ENCODE results near the gene RAP2B.
"Not testable (repeated sequence)": the region's sequence is repeated elsewhere in the genome, so short reads cannot be mapped to it uniquely, and the experiment has no call there.

RAP2B gene

DNA sequence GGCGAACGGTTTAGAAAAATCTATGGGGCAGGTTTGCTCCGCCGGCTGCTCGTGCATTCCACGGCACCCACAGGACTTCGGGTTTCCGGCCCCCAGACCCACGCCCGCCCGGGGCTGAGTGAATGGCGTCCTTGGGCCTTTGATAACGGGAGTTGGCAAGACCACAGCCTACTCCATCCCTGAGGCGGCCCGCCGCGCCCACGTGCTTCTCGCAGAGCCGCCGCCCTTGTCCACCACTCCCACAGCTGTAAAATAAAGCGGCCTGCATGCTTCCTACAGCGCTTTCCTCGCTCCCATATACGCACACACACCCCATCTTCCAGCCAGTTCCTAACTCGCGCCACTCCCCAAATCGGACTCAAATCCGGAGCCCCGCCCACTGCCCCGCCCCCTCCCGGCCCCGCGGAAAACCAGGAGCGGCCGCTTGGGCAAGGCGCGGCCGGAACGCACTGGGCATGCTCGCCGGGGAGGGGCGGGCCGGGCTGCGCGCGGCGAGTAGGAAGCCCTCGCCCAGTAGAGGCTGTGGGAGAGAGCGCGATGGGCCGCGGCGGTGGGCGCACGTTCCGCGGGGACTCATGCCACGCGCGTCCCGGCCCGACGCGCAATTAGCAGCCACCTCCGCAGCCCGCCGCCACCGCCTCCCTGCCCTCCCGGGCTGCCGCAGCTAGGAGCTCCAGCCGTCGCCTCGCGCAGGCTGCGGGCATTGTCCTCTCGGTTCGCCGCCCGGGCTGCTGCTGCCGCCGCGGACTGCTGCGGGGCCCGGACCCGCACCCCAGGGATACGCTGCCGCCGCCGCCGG lies at the start of gene RAP2B:
RAP2B (plus strand) TSS at position 513 of the 799 bp plus-strand sequence. CDS start 468 bp downstream, outside the sequence.
- peak; percentile 76 for DNase-seq (ENCODE audit: low read depth, low spot score)

DNA sequence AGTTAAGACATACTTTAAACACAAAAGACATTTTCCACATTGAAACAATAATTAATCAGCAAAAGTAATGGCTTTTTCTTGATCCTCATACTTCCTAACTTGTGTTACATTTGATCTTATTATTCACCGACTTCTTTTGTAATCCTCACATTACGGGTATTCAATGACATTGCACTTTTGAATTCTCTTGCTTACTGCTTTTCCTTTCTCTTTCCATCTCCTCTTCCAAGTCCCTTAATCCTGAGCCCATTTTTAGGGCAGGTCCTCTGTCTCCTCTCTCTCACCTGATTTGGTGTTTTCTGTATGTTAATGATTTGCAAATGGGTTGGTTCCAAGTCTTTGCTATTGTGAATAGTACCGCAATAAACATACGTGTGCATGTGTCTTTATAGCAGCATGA lies 48.5 kb upstream of the RAP2B start:
- no peak for DNase-seq (ENCODE audit: low read depth, low spot score)

DNA sequence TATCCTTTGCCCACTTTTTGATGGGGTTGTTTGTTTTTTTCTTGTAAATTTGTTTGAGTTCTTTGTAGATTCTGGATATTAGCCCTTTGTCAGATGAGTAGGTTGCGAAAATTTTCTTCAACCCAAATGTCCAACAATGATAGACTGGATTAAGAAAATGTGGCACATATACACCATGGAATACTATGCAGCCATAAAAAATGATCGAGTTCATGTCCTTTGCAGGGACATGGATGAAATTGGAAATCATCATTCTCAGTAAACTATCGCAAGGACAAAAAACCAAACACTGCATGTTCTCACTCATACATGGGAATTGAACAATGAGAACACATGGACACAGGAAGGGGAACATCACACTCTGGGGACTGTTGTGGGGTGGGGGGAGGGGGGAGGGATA lies 47.8 kb upstream of the RAP2B start:
- DNase-seq (ENCODE audit: low read depth, low spot score), result not testable (repeated sequence)

- no peak for DNase-seq (ENCODE audit: low read depth, low spot score)
Observed at GRCh38 chr3:153115326-153115725, 46.7 kb upstream of the RAP2B start.

- no peak for DNase-seq (ENCODE audit: low read depth, low spot score)
Observed at GRCh38 chr3:153127788-153128187, 34.2 kb upstream of the RAP2B start.

- no peak for DNase-seq (ENCODE audit: low read depth, low spot score)
Observed at GRCh38 chr3:153129426-153129825, 32.6 kb upstream of the RAP2B start.

DNA sequence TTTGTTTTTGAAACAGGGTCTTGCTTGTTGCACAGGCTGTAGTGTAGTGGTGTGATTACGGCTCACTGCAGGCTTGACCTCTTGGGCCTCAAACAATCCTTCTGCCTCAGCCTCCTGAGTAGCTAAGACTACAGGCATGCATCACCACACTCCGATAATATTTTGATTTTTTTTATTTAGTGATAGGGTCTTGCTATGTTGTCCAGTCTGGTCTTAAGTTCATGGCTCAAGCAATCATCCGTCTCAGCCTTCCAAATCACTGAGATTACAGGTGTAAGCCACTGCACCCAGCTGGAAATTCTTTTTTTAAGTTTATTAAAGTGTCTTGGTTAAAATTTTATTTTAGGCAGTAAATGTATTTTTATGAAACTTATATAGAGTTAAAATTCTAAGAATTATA lies 32.2 kb upstream of the RAP2B start:
- DNase-seq (ENCODE audit: low read depth, low spot score), result no peak

DNA sequence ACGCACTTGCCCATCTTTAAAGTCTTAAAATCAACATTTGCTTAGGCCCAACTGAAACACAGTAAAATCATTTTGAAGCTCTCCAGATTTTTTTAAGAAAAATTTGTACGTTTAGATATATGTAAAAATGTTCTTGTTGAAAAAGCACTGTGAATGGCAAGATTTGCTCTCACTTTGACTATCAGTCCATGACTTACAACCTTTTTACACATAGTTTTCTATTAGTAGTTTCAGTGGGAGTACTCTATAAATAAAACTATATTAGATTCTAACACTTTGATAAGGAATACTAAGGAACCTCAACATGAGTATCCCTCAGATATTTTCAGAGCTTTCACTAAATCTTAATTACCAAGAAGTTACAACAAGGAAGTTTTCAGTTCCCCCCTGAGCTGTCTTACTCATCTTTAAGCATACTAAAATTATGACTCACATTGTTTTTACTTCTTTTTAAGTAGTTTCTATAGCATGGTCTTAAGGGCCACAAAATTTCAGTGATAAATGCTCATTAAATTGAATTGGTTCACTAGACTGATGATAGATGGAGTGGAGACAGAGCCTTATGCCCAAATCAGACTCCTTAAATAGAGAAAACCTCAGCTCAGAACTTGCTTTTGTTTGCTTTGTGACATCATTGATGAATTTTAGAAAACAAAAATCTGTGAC lies 31.6 kb upstream of the RAP2B start:
- no peak for DNase-seq (ENCODE audit: low read depth, low spot score)

DNA sequence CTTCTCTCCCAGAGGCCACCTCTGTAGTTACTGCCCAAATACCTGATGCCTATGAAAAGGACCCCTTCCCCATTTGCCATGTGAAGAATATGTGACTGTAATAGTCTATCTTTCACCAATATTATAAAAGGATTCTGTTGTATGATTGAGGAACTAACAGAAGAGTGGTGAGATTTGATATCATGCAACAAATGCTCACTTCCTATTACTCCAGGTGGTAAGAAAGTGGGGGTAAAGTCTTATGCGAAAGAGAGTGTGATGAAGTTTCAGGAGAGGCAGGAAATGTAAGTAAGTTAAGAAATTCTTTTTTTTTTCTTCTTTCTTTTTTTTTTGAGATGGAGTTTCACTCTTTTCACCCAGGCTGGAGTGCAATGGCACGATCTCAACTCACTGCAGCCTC lies 24.4 kb upstream of the RAP2B start:
- no peak for DNase-seq (ENCODE audit: low read depth, low spot score)

DNA sequence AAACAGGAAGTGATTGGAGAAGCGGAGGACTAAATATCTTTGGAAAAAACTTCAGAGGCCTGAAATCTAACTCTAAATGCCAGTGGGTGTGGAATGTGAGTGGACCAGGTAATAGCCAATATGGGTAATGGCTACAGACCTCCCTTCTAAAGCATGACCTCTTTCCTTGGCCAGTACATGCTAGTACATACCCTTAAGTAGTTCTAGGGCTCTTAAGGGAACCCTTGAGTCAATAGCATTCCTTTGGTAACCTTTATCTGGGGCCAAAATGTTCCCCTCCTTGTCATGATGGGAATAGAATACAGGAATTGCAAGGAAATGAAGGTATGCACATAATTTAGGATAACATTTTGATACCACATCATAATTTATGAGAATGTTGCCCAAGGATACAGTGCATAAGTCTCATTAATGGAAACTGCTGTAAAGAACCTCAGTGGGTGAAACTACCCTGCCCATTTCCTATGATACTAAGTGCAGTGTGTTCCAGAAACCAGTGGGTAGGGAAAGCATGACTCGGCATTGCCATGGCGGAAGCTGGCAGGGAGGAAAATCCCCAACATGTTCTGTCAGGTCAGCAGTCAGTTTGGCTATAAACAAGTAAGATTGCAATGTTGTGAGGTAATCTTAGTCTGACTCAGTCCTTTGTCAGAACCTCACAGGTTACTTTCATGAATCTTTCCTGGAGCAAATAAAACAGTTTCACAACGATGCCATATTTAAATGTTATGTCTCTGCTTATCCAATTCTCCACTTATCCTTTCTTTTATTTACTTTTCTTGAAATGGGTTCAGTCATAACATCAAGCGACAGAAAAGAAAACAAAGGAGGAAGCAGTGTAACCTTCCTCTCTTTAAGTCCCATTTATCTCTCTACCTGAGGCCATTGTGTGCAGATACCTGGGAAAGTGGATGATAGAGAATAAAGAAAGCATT lies 23.5 kb upstream of the RAP2B start:
- DNase-seq (ENCODE audit: low read depth, low spot score), result no peak

GRCh38 chr3:153142961-153143360 lies 19.1 kb upstream of the RAP2B start:
- no peak for DNase-seq (ENCODE audit: low read depth, low spot score)

DNA sequence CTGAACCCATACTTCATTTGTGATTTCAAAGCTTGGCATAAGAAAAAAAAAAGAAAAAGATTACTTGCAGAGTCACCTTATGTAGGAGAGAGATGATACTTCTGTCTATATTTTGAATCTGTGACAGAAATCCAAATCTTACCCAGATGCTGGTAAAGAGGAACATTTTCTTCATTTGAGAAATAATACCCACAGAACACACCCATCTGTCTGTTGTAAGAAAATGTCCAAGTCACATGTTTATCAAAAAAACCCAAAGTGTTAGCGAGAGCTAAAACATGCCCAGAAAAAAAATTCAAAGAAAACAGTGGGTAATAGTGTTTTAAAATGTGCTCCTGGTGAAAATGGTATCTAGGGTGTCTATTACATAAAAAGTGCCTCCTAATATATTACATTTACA lies 18.0 kb upstream of the RAP2B start:
- DNase-seq (ENCODE audit: low read depth, low spot score), result no peak

DNA sequence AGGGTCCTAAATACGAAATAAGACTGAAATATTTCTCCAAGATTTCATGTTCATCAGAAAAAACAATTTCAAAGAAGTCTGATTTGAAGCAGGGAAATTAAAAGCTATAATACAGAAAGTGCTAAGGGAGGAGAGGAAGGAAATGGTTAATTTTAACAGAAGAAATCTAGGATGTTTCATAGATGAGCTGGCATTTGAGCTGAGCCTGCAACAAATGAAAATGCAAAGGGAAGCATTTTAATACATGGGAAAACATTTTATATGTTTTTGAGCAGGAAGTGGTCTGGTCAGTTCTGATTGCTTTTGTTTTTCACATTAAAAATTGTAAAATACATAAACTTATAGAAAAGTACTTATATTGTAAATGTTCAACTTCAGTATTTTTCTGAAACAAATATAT lies 17.2 kb upstream of the RAP2B start:
- DNase-seq (ENCODE audit: low read depth, low spot score), result no peak

DNA sequence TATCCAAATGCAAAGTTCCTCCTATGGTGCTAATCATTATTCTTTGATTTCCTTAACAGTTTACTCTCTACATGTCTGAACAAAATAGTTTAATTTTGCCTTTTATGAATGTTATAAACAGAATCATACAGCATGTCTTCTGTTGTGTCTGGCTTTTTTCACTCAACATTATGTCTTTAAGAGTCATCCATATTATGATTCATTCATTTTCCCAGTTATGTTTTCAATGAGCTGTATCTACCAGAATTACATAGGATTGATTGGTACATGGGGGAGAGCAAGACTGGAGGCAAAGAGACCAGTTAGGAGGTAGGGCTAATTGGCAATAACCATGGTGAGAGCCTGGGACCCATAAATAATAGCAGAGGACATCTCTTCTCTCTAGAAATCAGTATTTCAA lies 16.6 kb upstream of the RAP2B start:
- no peak for DNase-seq (ENCODE audit: low read depth, low spot score)

- no peak for DNase-seq (ENCODE audit: low read depth, low spot score)
Observed at GRCh38 chr3:153146191-153147053, 15.6 kb upstream of the RAP2B start.

DNA sequence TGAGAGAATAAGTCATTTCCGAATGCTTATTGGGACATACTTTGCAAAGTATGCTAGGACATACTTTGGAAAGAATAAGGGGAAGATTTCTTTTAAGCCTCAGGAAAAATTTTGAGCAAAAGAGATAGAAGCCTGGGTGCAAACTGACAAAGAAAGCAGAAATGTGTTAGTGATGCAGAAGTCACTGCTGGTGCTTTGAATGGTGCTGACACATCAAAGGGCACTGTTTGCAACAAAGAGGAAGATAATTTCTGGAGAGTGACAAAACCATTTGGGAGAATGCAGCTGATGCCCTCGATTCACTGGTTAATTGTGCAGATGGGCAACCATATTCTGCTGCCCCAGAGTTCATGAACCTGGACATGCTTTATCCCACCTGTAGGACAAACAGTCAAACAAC lies 11.0 kb upstream of the RAP2B start:
- no peak for DNase-seq (ENCODE audit: low read depth, low spot score)

DNA sequence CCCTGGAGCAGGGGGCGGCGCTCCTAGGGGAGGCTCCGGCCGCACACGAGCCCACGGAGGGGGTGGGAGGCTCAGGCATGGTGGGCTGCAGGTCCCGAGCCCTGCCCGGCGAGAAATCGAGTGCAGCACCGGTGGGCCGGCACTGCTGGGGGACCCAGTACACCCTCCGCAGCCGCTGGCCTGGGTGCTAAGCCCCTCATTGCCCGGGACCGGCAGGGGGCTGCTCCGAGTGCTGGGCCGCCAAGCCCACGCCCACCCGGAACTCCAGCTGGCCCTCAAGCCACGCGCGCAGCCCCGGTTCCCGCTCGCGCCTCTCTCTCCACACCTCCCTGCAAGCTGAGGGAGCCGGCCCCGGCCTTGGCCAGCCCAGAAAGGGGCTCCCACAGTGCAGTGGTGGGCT lies 6.2 kb upstream of the RAP2B start:
- not testable (repeated sequence) for DNase-seq (ENCODE audit: low read depth, low spot score)

GRCh38 chr3:153158189-153158588 lies 3.8 kb upstream of the RAP2B start:
- no peak for DNase-seq (ENCODE audit: low read depth, low spot score)

DNA sequence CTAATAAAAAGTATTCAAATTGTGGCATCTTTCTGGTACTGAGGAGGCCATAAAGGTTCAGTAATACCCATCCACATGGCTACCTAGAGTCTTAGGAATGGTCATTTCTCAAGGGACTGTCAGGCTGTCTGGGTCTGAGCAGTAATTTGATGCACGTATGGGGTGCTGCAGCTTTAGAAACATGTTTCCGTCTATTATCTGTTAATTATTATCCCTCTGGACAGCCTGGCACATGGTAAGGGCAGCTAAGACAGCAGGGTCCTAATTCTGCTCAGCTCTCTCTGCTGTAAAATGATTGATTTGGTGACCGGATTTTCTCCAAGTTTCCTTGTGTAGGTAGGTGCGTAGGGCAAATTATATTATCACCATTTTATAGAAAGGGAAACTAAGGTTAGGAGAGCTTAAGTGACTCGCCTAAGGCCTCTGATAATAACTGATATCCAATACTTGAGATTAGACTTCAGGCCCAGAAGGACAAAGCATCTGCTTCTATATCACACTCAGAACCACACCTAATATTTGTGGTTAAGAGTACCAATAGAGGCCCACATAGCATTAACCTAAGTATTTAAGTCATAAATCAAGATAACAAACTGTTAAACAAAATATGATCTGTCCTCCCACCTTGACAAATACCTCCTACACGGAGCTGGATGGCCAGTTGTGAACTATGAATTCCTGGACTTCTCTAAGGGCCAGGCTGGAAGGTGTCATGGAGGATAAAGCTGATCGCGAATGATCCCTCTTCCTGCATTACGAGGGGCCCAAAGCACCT lies 2.9 kb upstream of the RAP2B start:
- no peak for DNase-seq (ENCODE audit: low read depth, low spot score)

DNA sequence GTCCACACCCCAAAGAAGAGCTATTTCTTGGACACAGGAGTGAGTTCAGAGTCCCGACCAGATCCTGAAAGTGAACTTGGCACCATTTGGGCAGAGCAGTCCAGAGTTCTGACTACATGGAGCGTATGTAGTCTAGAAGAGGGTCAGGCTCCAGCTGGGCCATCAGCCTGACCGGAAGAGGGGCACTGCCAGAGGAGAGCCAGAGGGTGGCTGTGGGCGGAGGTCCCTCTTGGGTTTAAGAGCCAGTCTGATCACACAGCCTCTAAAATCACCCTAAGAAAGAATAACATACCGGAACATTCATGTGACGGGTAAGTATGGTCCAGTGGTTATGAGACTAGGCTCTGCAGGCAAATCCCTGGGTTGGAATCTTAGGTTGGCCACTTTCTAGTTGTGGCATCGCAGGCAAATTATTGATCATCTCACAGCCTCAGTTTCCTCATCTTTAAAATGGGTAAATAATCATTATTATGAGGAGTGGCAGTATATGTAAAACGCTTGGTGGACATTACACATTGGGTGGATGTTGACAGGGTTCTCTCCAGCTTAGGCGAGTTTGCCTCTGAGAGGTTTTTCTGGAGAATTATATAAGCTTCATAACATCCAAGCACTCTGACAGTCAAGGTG lies 2.1 kb upstream of the RAP2B start:
- DNase-seq (ENCODE audit: low read depth, low spot score), result no peak

Data from brain pericyte (primary cell).